HG02840 (cell line): ENCODE results near the gene MYO1H.

Experiments used
- ATAC-seq: cut with Tn5 transposase; IDR thresholded peaks from one replicate; pipeline ENCODE4 v1.9.1; 2021; ENCODE audit warnings: mild to moderate bottlenecking, moderate library complexity, moderate number of reproducible peaks; ENCODE audit not compliant: unreplicated experiment, low FRiP score

MYO1H gene

DNA sequence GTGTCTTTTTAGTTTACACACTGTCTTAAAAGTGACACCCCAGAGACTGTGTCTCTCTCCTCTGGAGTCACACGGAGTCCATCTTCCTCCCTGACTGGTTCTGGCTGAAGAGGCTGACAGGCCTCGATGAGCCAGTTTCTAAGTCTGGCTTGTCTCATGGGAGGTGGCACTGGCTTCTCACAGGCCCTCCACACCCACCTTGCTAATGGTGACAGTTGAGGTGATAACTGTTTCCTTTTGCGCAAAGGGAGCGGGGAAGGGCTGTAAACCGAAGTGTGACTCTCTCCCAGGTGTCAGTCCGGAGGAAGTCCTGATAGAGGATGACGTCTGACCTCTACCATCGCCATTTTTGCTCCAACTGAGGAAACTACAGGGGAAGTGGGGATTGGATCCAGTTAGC lies 99.2 kb downstream of the MYO1H start:
- ATAC-seq = no peak

- no peak for ATAC-seq
These were observed 99.8 kb downstream of the MYO1H start for GRCh38 chr12:109447482-109447881.

DNA sequence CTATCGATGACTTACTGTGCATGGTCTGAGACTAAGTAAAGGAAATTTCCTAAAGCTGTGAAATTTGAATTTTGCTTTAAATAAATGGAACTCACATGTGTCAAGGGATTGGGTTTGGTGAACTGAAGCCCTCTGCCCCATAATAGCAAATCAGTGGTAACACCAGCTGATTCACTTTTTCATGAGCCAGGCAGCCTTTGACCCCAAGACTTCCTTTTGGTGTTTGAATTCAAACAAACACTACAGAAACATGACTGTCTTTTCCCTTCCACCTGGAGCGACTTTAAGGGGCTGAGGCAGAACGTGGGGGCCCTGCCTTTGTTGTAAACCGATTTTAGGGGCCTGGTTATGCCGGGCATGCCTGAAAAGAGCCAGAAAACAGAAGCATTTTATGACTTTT lies 100.6 kb downstream of the MYO1H start:
- ATAC-seq = no peak

DNA sequence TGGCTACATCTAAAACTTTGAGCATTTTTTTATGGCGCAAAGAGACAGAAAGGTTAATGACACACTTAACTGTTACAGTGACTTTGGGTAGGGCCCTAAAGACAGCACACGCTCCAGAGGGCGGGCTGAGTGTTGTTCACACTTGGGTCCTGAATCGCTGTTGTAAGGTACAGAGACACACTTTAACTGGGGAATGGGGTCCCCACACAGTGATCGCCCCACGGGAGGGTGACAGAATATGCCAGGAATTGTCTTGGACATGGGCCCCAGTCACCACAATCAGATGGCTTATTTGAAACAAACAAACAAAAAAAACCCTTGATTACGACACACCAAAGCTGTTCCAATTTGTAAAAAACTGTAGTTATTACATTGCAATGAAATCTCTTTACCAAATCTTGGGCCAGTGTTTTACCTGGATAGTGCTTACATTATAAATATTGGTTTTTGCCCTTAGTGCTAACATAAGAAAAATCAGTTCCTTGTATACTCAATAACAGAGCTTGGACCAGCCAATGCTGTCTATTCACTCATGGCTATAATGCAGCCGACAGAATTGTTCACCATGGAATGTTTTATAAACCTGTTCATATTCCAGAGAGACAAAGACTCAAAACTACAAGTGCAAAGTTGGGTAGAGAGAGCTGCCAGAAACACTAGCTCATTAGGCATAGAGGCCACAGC lies 101.1 kb downstream of the MYO1H start:
- no peak for ATAC-seq

DNA sequence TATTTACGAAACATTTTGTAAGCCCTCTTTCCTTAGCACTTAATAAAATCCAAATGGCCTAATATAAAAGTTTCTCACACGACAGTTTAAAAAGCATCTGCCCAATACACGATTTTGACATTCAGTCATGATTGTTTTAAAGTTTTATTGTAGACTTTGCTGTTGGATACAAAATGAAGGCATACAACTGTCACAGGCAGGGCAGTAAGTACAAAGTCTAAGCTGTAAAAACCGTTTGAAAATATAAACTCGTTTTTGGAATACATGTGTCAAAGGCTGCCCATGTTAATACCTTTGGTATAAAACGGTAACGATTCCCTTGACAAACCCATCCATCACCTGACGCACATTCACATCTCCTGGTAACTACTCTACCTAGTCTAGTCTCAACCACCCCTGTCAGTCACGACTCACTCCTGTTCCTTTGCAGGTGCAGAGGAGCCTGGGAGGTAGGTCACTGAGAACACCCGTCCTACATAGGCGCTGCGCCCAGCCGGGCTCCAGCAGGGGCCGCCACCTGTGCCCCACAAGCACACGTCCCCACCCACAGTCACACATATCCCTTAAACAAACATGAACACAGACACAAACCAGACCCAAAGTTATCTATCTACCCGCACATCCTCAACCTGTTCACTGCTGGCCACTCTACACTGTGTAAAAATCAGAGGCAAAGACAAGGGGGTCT lies 102.3 kb downstream of the MYO1H start:
- no peak for ATAC-seq

GRCh38 chr12:109450980-109451379 lies 103.3 kb downstream of the MYO1H start:
- no peak for ATAC-seq

- no peak for ATAC-seq
These were observed 103.7 kb downstream of the MYO1H start for GRCh38 chr12:109451400-109451799.

DNA sequence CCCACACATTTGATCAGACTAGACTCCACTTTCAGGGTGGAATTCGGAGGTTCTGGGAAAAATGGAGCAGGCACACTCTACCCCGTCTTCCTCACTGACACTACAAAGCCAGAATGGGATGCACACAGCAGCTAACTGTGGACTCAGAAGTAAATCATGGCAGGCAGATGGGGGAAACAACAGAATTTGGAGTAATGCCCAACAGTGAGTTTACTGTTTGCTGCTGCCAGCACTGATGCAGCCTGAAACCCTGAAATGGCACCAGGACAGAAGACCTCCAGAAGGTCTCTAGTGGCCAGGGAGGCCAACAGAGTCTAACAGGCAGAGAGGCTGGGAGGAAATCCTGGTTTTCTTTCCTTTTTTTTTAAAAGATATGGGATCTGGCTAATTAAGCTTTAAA lies 104.8 kb downstream of the MYO1H start:
- no peak for ATAC-seq

- ATAC-seq = no peak
These were observed 108.0 kb downstream of the MYO1H start for GRCh38 chr12:109455706-109456105.

GRCh38 chr12:109458086-109458485 lies 110.4 kb downstream of the MYO1H start:
- ATAC-seq = no peak

- no peak for ATAC-seq
These were observed 111.1 kb downstream of the MYO1H start for GRCh38 chr12:109458771-109459208.

DNA sequence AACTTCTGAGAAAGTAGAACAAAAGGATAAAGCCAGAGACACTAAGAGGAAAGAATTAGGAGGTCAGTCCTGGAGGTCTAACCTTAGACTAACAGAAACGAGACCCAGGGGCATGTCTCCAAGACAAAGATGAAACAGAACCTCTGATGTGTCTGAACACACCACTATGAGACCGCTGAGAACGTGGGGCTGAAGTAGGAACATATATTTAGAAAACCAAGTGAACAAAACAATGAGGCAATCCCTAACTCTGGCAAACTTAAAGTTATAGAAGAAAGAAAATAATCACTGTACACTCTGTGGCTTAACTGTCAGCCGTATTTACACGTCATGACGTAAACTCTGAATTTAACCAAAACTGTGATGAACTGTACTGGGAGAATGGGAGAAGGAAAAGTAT lies 111.5 kb downstream of the MYO1H start:
- no peak for ATAC-seq

- ATAC-seq = no peak
These were observed 112.8 kb downstream of the MYO1H start for GRCh38 chr12:109460538-109460937.

DNA sequence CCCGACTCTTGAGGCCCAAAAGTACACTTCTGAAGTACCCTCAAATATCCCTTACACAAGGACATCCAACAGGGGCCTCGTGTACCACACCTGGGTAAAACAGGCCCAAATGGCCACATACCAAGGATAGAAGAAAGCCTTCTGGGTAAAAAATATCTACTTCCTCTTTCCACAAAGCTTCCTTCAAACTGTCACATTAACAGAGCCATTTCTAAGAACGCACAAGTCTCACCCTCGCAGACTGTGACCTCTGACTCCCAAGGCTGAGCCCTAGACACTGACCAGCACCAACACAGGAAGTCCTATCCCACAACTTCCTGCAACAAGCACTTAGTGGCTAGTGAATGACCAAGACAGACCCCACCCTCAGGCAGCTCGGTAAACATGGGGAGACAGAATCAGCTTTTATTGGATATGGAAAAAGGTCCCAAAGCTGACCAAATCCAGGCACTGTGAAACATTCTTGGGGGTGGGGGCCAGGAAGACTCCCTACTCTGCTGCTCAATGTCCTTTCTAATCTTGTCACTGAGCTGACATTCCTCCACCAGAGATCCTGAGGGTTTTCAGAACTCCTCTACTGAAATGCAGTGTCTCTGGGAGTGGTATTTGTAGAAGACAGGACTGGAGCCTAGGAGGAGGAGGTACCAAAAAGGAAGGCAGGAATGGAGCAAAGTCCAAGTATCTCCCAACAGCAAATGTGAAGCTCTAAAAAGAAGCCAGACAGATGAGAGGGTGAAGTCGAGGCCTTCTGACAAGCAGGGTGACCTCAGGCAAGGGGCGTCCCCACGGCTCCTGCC lies 113.5 kb downstream of the MYO1H start:
- no peak for ATAC-seq

DNA sequence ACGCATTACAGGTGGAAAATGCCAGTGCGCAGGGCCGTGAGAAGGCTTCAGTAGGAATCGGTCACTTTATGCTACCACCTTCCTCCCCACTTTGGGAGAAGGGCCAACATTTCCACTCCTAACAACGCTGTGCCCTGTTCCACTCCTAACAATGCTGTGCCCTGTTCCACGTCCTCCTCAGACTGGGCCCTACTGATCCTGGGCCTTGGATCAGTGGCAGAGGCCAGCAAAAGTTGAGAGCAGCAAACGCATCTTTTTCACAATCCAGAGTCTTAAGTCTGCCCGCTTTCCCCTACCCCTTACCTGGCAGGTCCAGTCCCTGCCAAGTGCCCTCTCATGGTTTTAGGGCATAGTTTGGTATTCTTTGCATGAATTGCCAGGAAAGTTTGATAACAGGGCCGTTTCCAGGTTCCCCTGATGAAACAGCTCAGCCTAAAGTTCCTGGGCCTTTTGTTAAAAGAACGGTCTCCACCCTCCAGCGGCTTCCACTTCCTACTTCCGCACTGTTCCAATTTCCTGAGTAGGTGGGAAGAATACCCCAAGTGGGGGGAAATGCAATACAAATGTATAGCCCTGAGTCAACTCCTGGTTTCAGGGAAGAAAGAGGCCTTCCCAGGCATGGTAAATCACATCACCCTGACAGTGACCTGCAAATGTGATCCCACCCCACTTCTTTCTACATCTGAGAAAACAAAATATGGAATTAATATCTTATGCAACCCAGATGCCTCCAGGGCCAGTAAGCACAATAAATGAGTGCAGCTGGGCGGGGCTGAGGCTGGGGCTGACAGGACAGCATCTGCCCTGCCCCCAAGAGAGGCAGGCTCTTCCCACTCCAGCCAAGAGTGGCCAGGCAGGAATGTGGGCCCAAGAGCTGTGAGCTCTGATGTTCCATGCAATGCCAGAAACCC lies 114.4 kb downstream of the MYO1H start:
- ATAC-seq = no peak

GRCh38 chr12:109462868-109463692 lies 115.4 kb downstream of the MYO1H start:
- ATAC-seq = no peak

- ATAC-seq = no peak
These were observed 116.1 kb downstream of the MYO1H start for GRCh38 chr12:109463756-109464155.

DNA sequence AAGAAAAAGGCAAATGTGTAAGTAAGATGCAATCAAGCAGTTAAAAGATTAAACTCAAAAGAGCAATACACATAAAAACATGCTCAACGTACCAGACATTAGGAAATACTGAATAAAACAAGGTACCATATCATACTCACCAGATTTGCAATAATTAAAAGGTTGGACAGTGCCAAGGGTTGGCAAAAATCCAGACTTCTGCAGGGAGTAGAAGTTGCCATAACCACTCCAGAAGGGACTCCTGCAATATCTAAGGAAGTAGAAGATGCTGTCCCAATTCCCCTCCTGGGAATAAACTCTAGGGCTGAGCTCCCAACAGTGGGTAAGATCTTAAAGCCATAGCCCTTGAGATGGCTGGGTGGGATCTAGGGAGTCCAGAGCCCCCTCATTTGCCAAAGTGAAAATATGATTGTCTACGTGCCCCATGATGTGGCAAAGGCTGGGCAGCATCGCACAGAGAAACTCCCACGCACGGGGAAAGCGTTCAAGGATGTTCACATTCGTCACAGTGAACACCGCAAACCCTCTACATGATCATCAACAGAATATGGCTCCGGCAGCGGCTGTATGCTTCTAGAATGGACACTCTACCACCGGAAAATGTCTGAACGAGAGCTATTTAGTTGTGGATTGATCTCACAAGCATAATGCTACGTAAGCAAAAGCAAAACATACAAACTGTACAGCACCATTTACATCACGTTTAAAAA lies 117.1 kb downstream of the MYO1H start:
- no peak for ATAC-seq

DNA sequence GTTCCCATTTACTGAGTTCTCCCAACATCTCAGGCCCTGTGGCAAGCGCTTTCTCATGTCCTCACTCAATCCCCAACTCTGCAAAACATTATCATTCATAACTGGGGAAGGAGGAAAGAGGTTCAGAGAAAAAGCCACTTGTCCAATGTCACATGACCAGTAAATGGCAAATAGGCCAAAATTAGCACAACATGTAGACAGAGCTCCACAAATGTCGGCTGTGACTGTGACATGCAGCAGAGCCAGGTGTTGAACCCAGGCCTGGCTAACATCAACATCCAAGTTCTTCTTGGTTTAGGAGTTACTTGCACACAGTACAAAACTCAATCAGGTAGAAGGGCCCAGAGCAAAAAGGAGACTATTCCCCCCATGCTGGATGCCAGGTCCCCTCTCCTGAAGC lies 118.6 kb downstream of the MYO1H start:
- ATAC-seq = no peak
